Measurements from ENCODE around the gene NASP.

GRCh38 chr1:45554198-45554597 is 29.6 kb upstream of the NASP start:
- TF ChIP-seq CTCF (IDR thresholded peaks at IDR 0.05) (no peak), MAX (IDR thresholded peaks at IDR 0.05; ENCODE audit: low read depth) (no peak), SMC3 (IDR thresholded peaks at IDR 0.05; ENCODE audit: low read depth, low read length) (no peak), ZBTB33 (IDR thresholded peaks at IDR 0.05; ENCODE audit: borderline replicate concordance, low read depth) (no peak), MEF2A (IDR thresholded peaks at IDR 0.05; ENCODE audit: borderline replicate concordance, low read depth) (no peak), EP300 (IDR thresholded peaks at IDR 0.05; ENCODE audit: borderline replicate concordance in 1 of 2, low read depth in 1 of 2, low read length in 1 of 2) (no peak), FOXJ3 (CRISPR knock-in tag; IDR thresholded peaks at IDR 0.05) (no peak)
